ENCODE data around the gene MADD.

GRCh38 chr11:47333886-47334443 lies 64.0 kb downstream of the MADD start:
- TF ChIP-seq POLR2A (IDR thresholded peaks at IDR 0.05), result no peak
- no peak for TF ChIP-seq CTCF (IDR thresholded peaks at IDR 0.05)

Data from thyroid gland (tissue), 4 donors.